ENCODE data around the gene JPH3. TPM values are rescaled to one million over a fixed set of nuclear protein-coding genes. Genes with fewer than 3 reads are reported as not detected.
"Not testable (repeated sequence)": the region's sequence is repeated elsewhere in the genome, so short reads cannot be mapped to it uniquely, and the experiment has no call there.

The JPH3 gene
- total RNA-seq, 2 experiments from 2014 or later: 0.08 to 0.10 TPM

GRCh38 chr16:87681051-87681602 is 78.8 kb downstream of the JPH3 start:
- H3K4me3 Mint-ChIP-seq, H3K4me1 Mint-ChIP-seq, H3K9me3 Mint-ChIP-seq, H3K36me3 Mint-ChIP-seq, H3K27me3 Mint-ChIP-seq, DNase-seq, H3K27ac Mint-ChIP-seq: not testable (repeated sequence)

GRCh38 chr16:87681981-87682570 is 79.8 kb downstream of the JPH3 start:
- peaks cover 10% of the 10 kb centered on the region for H3K4me1 Mint-ChIP-seq
- peak; percentile 48 for DNase-seq
- no peak overlapping the region for H3K4me3 Mint-ChIP-seq
- H3K9me3 Mint-ChIP-seq: no peaks in the 10 kb centered on the region
- no peak overlapping the region for H3K27ac Mint-ChIP-seq
- no peaks in the 10 kb centered on the region for H3K36me3 Mint-ChIP-seq
- no peaks in the 10 kb centered on the region for H3K27me3 Mint-ChIP-seq

GRCh38 chr16:87682852-87683399 is 80.6 kb downstream of the JPH3 start:
- no peak for DNase-seq
- H3K36me3 Mint-ChIP-seq: no peaks in the 10 kb centered on the region
- no peak overlapping the region for H3K27ac Mint-ChIP-seq
- no peaks in the 10 kb centered on the region for H3K9me3 Mint-ChIP-seq
- no peaks in the 10 kb centered on the region for H3K27me3 Mint-ChIP-seq
- no peak overlapping the region for H3K4me3 Mint-ChIP-seq
- peaks cover 10% of the 10 kb centered on the region for H3K4me1 Mint-ChIP-seq

- DNase-seq: no peak
- H3K27me3 Mint-ChIP-seq: no peaks in the 10 kb centered on the region
- no peak overlapping the region for H3K4me3 Mint-ChIP-seq
- H3K27ac Mint-ChIP-seq: no peak overlapping the region
- H3K4me1 Mint-ChIP-seq: peaks cover 10% of the 10 kb centered on the region
- H3K9me3 Mint-ChIP-seq: no peaks in the 10 kb centered on the region
- no peaks in the 10 kb centered on the region for H3K36me3 Mint-ChIP-seq
These were observed 81.9 kb downstream of the JPH3 start for GRCh38 chr16:87684106-87684677.

GRCh38 chr16:87684711-87685404 is 82.5 kb downstream of the JPH3 start:
- H3K27me3 Mint-ChIP-seq: no peaks in the 10 kb centered on the region
- no peak overlapping the region for H3K4me3 Mint-ChIP-seq
- H3K27ac Mint-ChIP-seq: no peak overlapping the region
- peaks cover 10% of the 10 kb centered on the region for H3K4me1 Mint-ChIP-seq
- H3K9me3 Mint-ChIP-seq: no peaks in the 10 kb centered on the region
- no peak for DNase-seq
- no peaks in the 10 kb centered on the region for H3K36me3 Mint-ChIP-seq

- peaks cover 10% of the 10 kb centered on the region for H3K4me1 Mint-ChIP-seq
- no peaks in the 10 kb centered on the region for H3K27me3 Mint-ChIP-seq
- H3K36me3 Mint-ChIP-seq: no peaks in the 10 kb centered on the region
- H3K27ac Mint-ChIP-seq: no peak overlapping the region
- DNase-seq: no peak
- no peak overlapping the region for H3K4me3 Mint-ChIP-seq
- H3K9me3 Mint-ChIP-seq: no peaks in the 10 kb centered on the region
These were observed 83.1 kb downstream of the JPH3 start for GRCh38 chr16:87685405-87685755.

GRCh38 chr16:87685766-87686165 is 83.5 kb downstream of the JPH3 start:
- no peaks in the 10 kb centered on the region for H3K27me3 Mint-ChIP-seq
- no peak overlapping the region for H3K27ac Mint-ChIP-seq
- peaks cover 10% of the 10 kb centered on the region for H3K4me1 Mint-ChIP-seq
- H3K36me3 Mint-ChIP-seq: no peaks in the 10 kb centered on the region
- no peak overlapping the region for H3K4me3 Mint-ChIP-seq
- no peaks in the 10 kb centered on the region for H3K9me3 Mint-ChIP-seq
- no peak for DNase-seq

- H3K27me3 Mint-ChIP-seq: no peaks in the 10 kb centered on the region
- H3K27ac Mint-ChIP-seq: no peak overlapping the region
These were observed 84.4 kb downstream of the JPH3 start for GRCh38 chr16:87686697-87687096.

GRCh38 chr16:87687126-87687910 is 85.0 kb downstream of the JPH3 start:
- no peaks in the 10 kb centered on the region for H3K9me3 Mint-ChIP-seq
- no peak for DNase-seq
- peaks cover 5% of the 10 kb centered on the region for H3K4me1 Mint-ChIP-seq
- H3K36me3 Mint-ChIP-seq: no peaks in the 10 kb centered on the region
- H3K27ac Mint-ChIP-seq: no peak overlapping the region
- no peaks in the 10 kb centered on the region for H3K27me3 Mint-ChIP-seq
- no peak overlapping the region for H3K4me3 Mint-ChIP-seq

More at GRCh38 chr16:87686697-87687096, 84.4 kb downstream of the JPH3 start:
- H3K4me1 Mint-ChIP-seq: peaks cover 12% of the 10 kb centered on the region
- no peak overlapping the region for H3K4me3 Mint-ChIP-seq
- H3K36me3 Mint-ChIP-seq: no peaks in the 10 kb centered on the region
- no peak for DNase-seq
- no peaks in the 10 kb centered on the region for H3K9me3 Mint-ChIP-seq

GRCh38 chr16:87687998-87688529 is 85.8 kb downstream of the JPH3 start:
- Mint-ChIP-seq H3K9me3 (no peaks in the 10 kb centered on the region), H3K4me3 (no peak overlapping the region), H3K4me1 (peaks cover 2% of the 10 kb centered on the region)

GRCh38 chr16:87688876-87689815 is 86.8 kb downstream of the JPH3 start:
- no peaks in the 10 kb centered on the region for H3K9me3 Mint-ChIP-seq

More at GRCh38 chr16:87687998-87688529, 85.8 kb downstream of the JPH3 start:
- Mint-ChIP-seq H3K27ac (no peak overlapping the region), H3K36me3 (no peaks in the 10 kb centered on the region), H3K27me3 (no peaks in the 10 kb centered on the region)
- DNase-seq: no peak

GRCh38 chr16:87689956-87690465 is 87.7 kb downstream of the JPH3 start:
- Mint-ChIP-seq H3K4me3 (no peak overlapping the region), H3K9me3 (no peaks in the 10 kb centered on the region), H3K4me1 (peaks cover 2% of the 10 kb centered on the region), H3K36me3 (no peaks in the 10 kb centered on the region), H3K27me3 (no peaks in the 10 kb centered on the region), H3K27ac (no peak overlapping the region)
- DNase-seq: no peak

More at GRCh38 chr16:87688876-87689815, 86.8 kb downstream of the JPH3 start:
- Mint-ChIP-seq H3K27ac (no peak overlapping the region), H3K4me1 (peaks cover 2% of the 10 kb centered on the region), H3K36me3 (no peaks in the 10 kb centered on the region), H3K4me3 (no peak overlapping the region), H3K27me3 (no peaks in the 10 kb centered on the region)
- DNase-seq: no peak

- H3K9me3 Mint-ChIP-seq: no peaks in the 10 kb centered on the region
- no peaks in the 10 kb centered on the region for H3K36me3 Mint-ChIP-seq
- no peak overlapping the region for H3K4me3 Mint-ChIP-seq
- no peak for DNase-seq
- H3K27me3 Mint-ChIP-seq: no peaks in the 10 kb centered on the region
- peaks cover 2% of the 10 kb centered on the region for H3K4me1 Mint-ChIP-seq
- no peak overlapping the region for H3K27ac Mint-ChIP-seq
These were observed 88.8 kb downstream of the JPH3 start for GRCh38 chr16:87690911-87691685.

Data from activated naive CD8-positive, alpha-beta T cell treated with anti-CD3 and anti-CD28 coated beads for 36 hours (primary cell).